A549 (cell line): Measurements from ENCODE around the gene CBFA2T3. TPM values are rescaled to one million over a fixed set of nuclear protein-coding genes. Genes with fewer than 3 reads are reported as not detected.

ENCODE experiments used
- ATAC-seq, 2 experiments: fragments of 200-7000 bp in 1 of 2; fragments of >200 bp in 1 of 2; cut with Nextera tagmentation in 1 of 2; cut with Tn5 transposase in 1 of 2; 3 replicates each; pipeline versions ENCODE4 v1.8.0 to v1.9.1; 2018 to 2020; ENCODE audit warnings: mild to moderate bottlenecking in 1 of 2, moderate library complexity in 1 of 2
- CTCF ChIA-PET: fragments of 300-600 bp; sonication (Branson Sonifier 250); formaldehyde crosslinking; extraction: SDS; loops from one replicate; lab custom pipeline; 2021; ENCODE audit warnings: antibody characterized with exemption, inconsistent platforms; lab: Yijun Ruan, JAX
- POLR2A ChIA-PET: fragments of 350-600 bp; formaldehyde crosslinking; extraction: SDS; loops from one replicate; lab custom pipeline; 2021; ENCODE audit warnings: antibody characterized with exemption, inconsistent platforms; lab: Yijun Ruan, JAX
- DNase-seq, 2 experiments: peaks; one replicate each; pipeline versions ENCODE4 v3.0.0 to v3.0.0-alpha.2; 2011 to 2016; ENCODE audit warnings: low read depth in 1 of 2, low spot score in 1 of 2
- FAIRE-seq: peaks from 2 replicates; lab custom pipeline; 2011; peaks lifted over from hg19 to GRCh38; lab: Jason Lieb, UNC
- H3K27ac ChIP-seq, 2 experiments: fragments of >200 bp; sonication (Bioruptor Twin); formaldehyde crosslinking; 3 replicates each; pipeline ENCODE4 v1.5.1; 2016 to 2017
- H3K4me1 ChIP-seq: fragments of >200 bp; sonication (Bioruptor Twin); formaldehyde crosslinking; 3 replicates; pipeline ENCODE4 v1.6.1; 2016
- H3K4me2 ChIP-seq: fragments of >200 bp; sonication (Bioruptor Twin); formaldehyde crosslinking; 3 replicates; pipeline ENCODE4 v1.6.1; 2016
- H3K4me3 ChIP-seq: fragments of >200 bp; sonication (Bioruptor Twin); formaldehyde crosslinking; 3 replicates; pipeline ENCODE4 v1.5.1; 2016
- H3K9me3 ChIP-seq: fragments of >200 bp; sonication (Bioruptor Twin); formaldehyde crosslinking; 3 replicates; pipeline ENCODE4 v1.6.1; 2016
- BHLHE40 ChIP-seq: IDR thresholded peaks from 2 replicates; pipeline ENCODE4 v1.6.1; 2012; ENCODE audit warnings: low read depth, low read length, inconsistent platforms
- CEBPB ChIP-seq, 2 experiments: fragments of >200 bp in 1 of 2; sonication (Bioruptor Twin) in 1 of 2; formaldehyde crosslinking in 1 of 2; IDR thresholded peaks; 2 replicates each; pipeline ENCODE4 v1.6.1; 2012 to 2016
- FOSB ChIP-seq: fragments of 250-450 bp; sonication (Bioruptor Pico); IDR thresholded peaks from 2 replicates; pipeline ENCODE4 v1.5.0; 2020; ENCODE audit warnings: mild to moderate bottlenecking, moderate library complexity
- FOSL2 ChIP-seq, 2 experiments: fragments of 450-650 bp in 1 of 2; fragments of >200 bp in 1 of 2; sonication (Bioruptor Twin) in 1 of 2; formaldehyde crosslinking; IDR thresholded peaks; 2 replicates each; pipeline versions ENCODE4 v1.5.0 to v1.6.1; 2016 to 2020; ENCODE audit warnings: mild to moderate bottlenecking in 1 of 2, moderate library complexity in 1 of 2
- HDAC2 ChIP-seq: fragments of 200-600 bp; sonication (generic); IDR thresholded peaks from 2 replicates; pipeline ENCODE4 v1.6.1; 2016
- HEYL ChIP-seq: fragments of 250-450 bp; sonication (Bioruptor Pico); IDR thresholded peaks from 2 replicates; pipeline ENCODE4 v1.8.0; 2021; ENCODE audit warnings: mild to moderate bottlenecking, moderate library complexity
- HOXA7 ChIP-seq: fragments of 250-450 bp; sonication (Bioruptor Pico); IDR thresholded peaks from 2 replicates; pipeline ENCODE4 v1.5.0; 2020; ENCODE audit warnings: mild to moderate bottlenecking, moderate library complexity
- JUNB ChIP-seq: fragments of >200 bp; sonication (Bioruptor Twin); formaldehyde crosslinking; IDR thresholded peaks from 2 replicates; pipeline ENCODE4 v1.6.1; 2016
- MAFK ChIP-seq: fragments of 450-650 bp; IDR thresholded peaks from 2 replicates; pipeline ENCODE4 v1.6.1; 2014; ENCODE audit not compliant: partially characterized antibody
- NFE2L2 ChIP-seq: fragments of 150-350 bp; conservative IDR thresholded peaks from 2 replicates; pipeline ENCODE4 v1.6.1; 2014; ENCODE audit warnings: low read length
- POLR2AphosphoS2 ChIP-seq: conservative IDR thresholded peaks from 2 replicates; pipeline ENCODE4 v1.6.1; 2012; ENCODE audit warnings: low read length, improper control_type of control experiment, inconsistent platforms
- RAD21 ChIP-seq, 2 experiments: fragments of >200 bp in 1 of 2; sonication (Bioruptor Twin) in 1 of 2; formaldehyde crosslinking in 1 of 2; IDR thresholded peaks in 1 of 2; conservative IDR thresholded peaks in 1 of 2; 2 replicates in 1 of 2; 3 replicates in 1 of 2; pipeline ENCODE4 v1.6.1; 2012 to 2018; ENCODE audit warnings: inconsistent platforms in 1 of 2
- RCOR1 ChIP-seq: fragments of 150-350 bp; IDR thresholded peaks from 2 replicates; pipeline ENCODE4 v1.6.1; 2014; ENCODE audit warnings: antibody characterized with exemption, low read length, low read depth
- ZNF302 ChIP-seq: fragments of 250-450 bp; sonication (Bioruptor Pico); IDR thresholded peaks from 2 replicates; pipeline ENCODE4 v1.9.0; 2021; ENCODE audit warnings: inconsistent platforms, mild to moderate bottlenecking, moderate library complexity
- WGBS: methylation state at CpG from one replicate; pipeline ENCODE4 v1.1.6; 2017; ENCODE audit errors: missing lambda C conversion rate; 5-methylcytosine and 5-hydroxymethylcytosine counted together
- polyA plus RNA-seq, 4 experiments: library from polyadenylated mRNA; depleted of rRNA in 3 of 4; stranded (reverse); fragments of >200 nt; fragmentation: RNase III in 1 of 4; extraction: RNeasy Plus Mini Kit Qiagen cat#74134 plus additional on column Dnase treatment in 1 of 4; gene quantifications; 2 replicates in 3 of 4; 3 replicates in 1 of 4; pipeline ENCODE4 v1.2.3, GENCODE V29; 2011 to 2017
- TF ChIP-seq, protein P1 (sequence below): fragments of >200 bp; sonication (Bioruptor Twin); formaldehyde crosslinking; IDR thresholded peaks from 3 replicates; pipeline ENCODE4 v1.6.1; 2016
- TF ChIP-seq, protein P2 (sequence below): fragments of >200 bp; sonication (Bioruptor Twin); formaldehyde crosslinking; IDR thresholded peaks from 2 replicates; pipeline ENCODE4 v1.6.1; 2016
- TF ChIP-seq, protein P3 (sequence below): IDR thresholded peaks from 2 replicates; pipeline ENCODE4 v1.6.1; 2012
- TF ChIP-seq, protein P4 (sequence below): fragments of >200 bp; sonication (Bioruptor Twin); formaldehyde crosslinking; IDR thresholded peaks from 3 replicates; pipeline ENCODE4 v1.5.1; 2016
- TF ChIP-seq, protein P5 (sequence below): fragments of 200-600 bp; sonication (generic); IDR thresholded peaks from 2 replicates; pipeline ENCODE4 v1.6.1; 2016; ENCODE audit warnings: antibody characterized with exemption, mild to moderate bottlenecking, moderate library complexity

The CBFA2T3 gene
- polyA plus RNA-seq, 2 of the 4 experiments (the other 2 are of a cell fraction): 0.08 TPM; not detected in 1

DNA sequence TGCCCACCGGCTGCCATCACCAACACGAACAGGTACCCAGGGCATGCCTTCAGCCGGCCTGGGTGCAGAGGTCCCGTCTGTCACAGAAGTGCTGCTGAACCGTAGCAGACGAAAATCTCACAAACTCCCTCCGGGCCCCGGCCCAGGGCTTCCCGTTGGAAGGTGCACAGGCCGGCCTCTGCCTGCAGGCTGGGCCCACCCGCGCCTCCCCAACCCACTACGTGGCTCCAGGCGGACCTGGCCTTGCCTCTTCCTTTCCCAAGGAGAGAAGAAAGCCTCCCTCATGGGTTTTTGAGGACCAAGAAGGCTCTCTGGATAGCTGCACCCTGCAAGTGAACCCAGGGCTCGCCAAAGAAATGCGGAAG is 65.1 kb downstream of the CBFA2T3 start:
- ChIA-PET POLR2A (no interaction called here), CTCF (interaction anchor here (1.5 kb wide), 1 partner anchor 14 kb away, joined by 4 read pairs; no protein-coding TSS in a partner anchor)
- Histone ChIP-seq H3K4me2 (no peak overlapping the region), H3K9me3 (no peaks in the 10 kb centered on the region), H3K4me3 (no peak overlapping the region), H3K27ac (no peak overlapping the region), H3K4me1 (peaks cover 5% of the 10 kb centered on the region; the same call in 1 of the 3 replicates)
- no peak for FAIRE-seq
- no peak for DNase-seq
- ATAC-seq: no peak
- TF ChIP-seq BHLHE40 (no peak), ZNF302 (CRISPR knock-in tag) (no peak), RCOR1 (no peak), HEYL (CRISPR knock-in tag) (no peak), RAD21 (conservative IDR thresholded peaks at IDR 0.05 in 1 of 2, IDR thresholded peaks at IDR 0.05 in 1 of 2) (no peak), FOSL2 (IDR thresholded peaks at IDR 0.05) (no peak), FOSL2 (CRISPR knock-in tag; IDR thresholded peaks at IDR 0.05) (no peak), MAFK (no peak), CEBPB (IDR thresholded peaks at IDR 0.05) (no peak), HDAC2 (no peak), HOXA7 (CRISPR knock-in tag) (no peak), JUNB (no peak), POLR2AphosphoS2 (no peak), FOSB (no peak), NFE2L2 (no peak)
- TF ChIP-seq, protein P1, sequence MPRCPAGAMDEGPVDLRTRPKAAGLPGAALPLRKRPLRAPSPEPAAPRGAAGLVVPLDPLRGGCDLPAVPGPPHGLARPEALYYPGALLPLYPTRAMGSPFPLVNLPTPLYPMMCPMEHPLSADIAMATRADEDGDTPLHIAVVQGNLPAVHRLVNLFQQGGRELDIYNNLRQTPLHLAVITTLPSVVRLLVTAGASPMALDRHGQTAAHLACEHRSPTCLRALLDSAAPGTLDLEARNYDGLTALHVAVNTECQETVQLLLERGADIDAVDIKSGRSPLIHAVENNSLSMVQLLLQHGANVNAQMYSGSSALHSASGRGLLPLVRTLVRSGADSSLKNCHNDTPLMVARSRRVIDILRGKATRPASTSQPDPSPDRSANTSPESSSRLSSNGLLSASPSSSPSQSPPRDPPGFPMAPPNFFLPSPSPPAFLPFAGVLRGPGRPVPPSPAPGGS: no peak
- TF ChIP-seq, protein P2, sequence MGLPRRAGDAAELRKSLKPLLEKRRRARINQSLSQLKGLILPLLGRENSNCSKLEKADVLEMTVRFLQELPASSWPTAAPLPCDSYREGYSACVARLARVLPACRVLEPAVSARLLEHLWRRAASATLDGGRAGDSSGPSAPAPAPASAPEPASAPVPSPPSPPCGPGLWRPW: no peak
- TF ChIP-seq, protein P3, sequence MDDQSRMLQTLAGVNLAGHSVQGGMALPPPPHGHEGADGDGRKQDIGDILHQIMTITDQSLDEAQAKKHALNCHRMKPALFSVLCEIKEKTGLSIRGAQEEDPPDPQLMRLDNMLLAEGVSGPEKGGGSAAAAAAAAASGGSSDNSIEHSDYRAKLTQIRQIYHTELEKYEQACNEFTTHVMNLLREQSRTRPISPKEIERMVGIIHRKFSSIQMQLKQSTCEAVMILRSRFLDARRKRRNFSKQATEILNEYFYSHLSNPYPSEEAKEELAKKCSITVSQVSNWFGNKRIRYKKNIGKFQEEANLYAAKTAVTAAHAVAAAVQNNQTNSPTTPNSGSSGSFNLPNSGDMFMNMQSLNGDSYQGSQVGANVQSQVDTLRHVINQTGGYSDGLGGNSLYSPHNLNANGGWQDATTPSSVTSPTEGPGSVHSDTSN: no peak
- TF ChIP-seq, protein P4, sequence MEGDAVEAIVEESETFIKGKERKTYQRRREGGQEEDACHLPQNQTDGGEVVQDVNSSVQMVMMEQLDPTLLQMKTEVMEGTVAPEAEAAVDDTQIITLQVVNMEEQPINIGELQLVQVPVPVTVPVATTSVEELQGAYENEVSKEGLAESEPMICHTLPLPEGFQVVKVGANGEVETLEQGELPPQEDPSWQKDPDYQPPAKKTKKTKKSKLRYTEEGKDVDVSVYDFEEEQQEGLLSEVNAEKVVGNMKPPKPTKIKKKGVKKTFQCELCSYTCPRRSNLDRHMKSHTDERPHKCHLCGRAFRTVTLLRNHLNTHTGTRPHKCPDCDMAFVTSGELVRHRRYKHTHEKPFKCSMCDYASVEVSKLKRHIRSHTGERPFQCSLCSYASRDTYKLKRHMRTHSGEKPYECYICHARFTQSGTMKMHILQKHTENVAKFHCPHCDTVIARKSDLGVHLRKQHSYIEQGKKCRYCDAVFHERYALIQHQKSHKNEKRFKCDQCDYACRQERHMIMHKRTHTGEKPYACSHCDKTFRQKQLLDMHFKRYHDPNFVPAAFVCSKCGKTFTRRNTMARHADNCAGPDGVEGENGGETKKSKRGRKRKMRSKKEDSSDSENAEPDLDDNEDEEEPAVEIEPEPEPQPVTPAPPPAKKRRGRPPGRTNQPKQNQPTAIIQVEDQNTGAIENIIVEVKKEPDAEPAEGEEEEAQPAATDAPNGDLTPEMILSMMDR: no peak
- TF ChIP-seq, protein P5, sequence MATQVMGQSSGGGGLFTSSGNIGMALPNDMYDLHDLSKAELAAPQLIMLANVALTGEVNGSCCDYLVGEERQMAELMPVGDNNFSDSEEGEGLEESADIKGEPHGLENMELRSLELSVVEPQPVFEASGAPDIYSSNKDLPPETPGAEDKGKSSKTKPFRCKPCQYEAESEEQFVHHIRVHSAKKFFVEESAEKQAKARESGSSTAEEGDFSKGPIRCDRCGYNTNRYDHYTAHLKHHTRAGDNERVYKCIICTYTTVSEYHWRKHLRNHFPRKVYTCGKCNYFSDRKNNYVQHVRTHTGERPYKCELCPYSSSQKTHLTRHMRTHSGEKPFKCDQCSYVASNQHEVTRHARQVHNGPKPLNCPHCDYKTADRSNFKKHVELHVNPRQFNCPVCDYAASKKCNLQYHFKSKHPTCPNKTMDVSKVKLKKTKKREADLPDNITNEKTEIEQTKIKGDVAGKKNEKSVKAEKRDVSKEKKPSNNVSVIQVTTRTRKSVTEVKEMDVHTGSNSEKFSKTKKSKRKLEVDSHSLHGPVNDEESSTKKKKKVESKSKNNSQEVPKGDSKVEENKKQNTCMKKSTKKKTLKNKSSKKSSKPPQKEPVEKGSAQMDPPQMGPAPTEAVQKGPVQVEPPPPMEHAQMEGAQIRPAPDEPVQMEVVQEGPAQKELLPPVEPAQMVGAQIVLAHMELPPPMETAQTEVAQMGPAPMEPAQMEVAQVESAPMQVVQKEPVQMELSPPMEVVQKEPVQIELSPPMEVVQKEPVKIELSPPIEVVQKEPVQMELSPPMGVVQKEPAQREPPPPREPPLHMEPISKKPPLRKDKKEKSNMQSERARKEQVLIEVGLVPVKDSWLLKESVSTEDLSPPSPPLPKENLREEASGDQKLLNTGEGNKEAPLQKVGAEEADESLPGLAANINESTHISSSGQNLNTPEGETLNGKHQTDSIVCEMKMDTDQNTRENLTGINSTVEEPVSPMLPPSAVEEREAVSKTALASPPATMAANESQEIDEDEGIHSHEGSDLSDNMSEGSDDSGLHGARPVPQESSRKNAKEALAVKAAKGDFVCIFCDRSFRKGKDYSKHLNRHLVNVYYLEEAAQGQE: no peak
- 71% methylated on average over 4 of the region's 16 CpGs for WGBS
